ENCODE data around the gene DNM3.

- TF ChIP-seq, protein P1, sequence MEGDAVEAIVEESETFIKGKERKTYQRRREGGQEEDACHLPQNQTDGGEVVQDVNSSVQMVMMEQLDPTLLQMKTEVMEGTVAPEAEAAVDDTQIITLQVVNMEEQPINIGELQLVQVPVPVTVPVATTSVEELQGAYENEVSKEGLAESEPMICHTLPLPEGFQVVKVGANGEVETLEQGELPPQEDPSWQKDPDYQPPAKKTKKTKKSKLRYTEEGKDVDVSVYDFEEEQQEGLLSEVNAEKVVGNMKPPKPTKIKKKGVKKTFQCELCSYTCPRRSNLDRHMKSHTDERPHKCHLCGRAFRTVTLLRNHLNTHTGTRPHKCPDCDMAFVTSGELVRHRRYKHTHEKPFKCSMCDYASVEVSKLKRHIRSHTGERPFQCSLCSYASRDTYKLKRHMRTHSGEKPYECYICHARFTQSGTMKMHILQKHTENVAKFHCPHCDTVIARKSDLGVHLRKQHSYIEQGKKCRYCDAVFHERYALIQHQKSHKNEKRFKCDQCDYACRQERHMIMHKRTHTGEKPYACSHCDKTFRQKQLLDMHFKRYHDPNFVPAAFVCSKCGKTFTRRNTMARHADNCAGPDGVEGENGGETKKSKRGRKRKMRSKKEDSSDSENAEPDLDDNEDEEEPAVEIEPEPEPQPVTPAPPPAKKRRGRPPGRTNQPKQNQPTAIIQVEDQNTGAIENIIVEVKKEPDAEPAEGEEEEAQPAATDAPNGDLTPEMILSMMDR (conservative IDR thresholded peaks at IDR 0.05 in 1 of 2, IDR thresholded peaks at IDR 0.05 in 1 of 2; ENCODE audit: extremely low read depth in 1 of 2, insufficient read depth in 1 of 2, low read depth in 1 of 2, low read length in 2 of 2), result no peak
- TF ChIP-seq EZH2 (IDR thresholded peaks at IDR 0.05; ENCODE audit: borderline replicate concordance, low read length), result no peak
These were observed 31.1 kb downstream of the DNM3 start for GRCh38 chr1:171872430-171872829.
